Keratinocyte (primary cell): ENCODE measurements around the gene CD7. TPM values are rescaled to one million over a fixed set of nuclear protein-coding genes. Genes with fewer than 3 reads are reported as not detected.
A peak's percentile ranks its signal among the peaks of the same experiment; 100 is the strongest.

ENCODE experiments used
- DNase-seq: peaks from one replicate; pipeline ENCODE4 v3.0.0-alpha.2; 2011; ENCODE audit warnings: low read depth, missing footprints, low spot score
- FAIRE-seq: peaks from 2 replicates; lab custom pipeline; 2011; peaks lifted over from hg19 to GRCh38; lab: Jason Lieb, UNC
- H2AFZ ChIP-seq: 2 replicates; pipeline ENCODE4 v1.6.0; 2012; ENCODE audit warnings: low read length, control low read depth, inconsistent platforms; ENCODE audit not compliant: control insufficient read depth
- H3K27ac ChIP-seq: 2 replicates; pipeline ENCODE4 v1.5.1; 2011; ENCODE audit warnings: low read length; ENCODE audit not compliant: control insufficient read depth, insufficient read depth
- H3K27me3 ChIP-seq: 3 replicates; pipeline ENCODE4 v1.6.0; 2011; ENCODE audit warnings: low read length; ENCODE audit not compliant: control insufficient read depth, insufficient read depth; ENCODE audit errors: extremely low read depth
- H3K36me3 ChIP-seq, 2 experiments: 2 replicates in 1 of 2; 3 replicates in 1 of 2; pipeline ENCODE4 v1.5.1; 2011; ENCODE audit warnings: low read length in 2 of 2, mild to moderate bottlenecking in 1 of 2; ENCODE audit not compliant: control insufficient read depth in 2 of 2, insufficient read depth in 2 of 2; ENCODE audit errors: extremely low read depth in 1 of 2
- H3K4me1 ChIP-seq: 3 replicates; pipeline ENCODE4 v1.5.1; 2011; ENCODE audit warnings: low read length; ENCODE audit not compliant: control insufficient read depth, insufficient read depth; ENCODE audit errors: extremely low read depth
- H3K4me2 ChIP-seq: 3 replicates; pipeline ENCODE4 v1.6.0; 2011; ENCODE audit warnings: low read depth, low read length; ENCODE audit not compliant: control insufficient read depth, insufficient read depth; ENCODE audit errors: extremely low read depth
- H3K4me3 ChIP-seq, 3 experiments: fragments of 200-600 bp in 1 of 3; sonication (generic) in 1 of 3; 2 replicates in 2 of 3; 3 replicates in 1 of 3; pipeline ENCODE4 v1.5.1; 2011 to 2016; ENCODE audit warnings: low read length in 3 of 3, mild to moderate bottlenecking in 3 of 3, control low read depth in 2 of 3, inconsistent platforms in 1 of 3, low read depth in 1 of 3, mixed read lengths in 1 of 3, mixed run types in 1 of 3, moderate library complexity in 1 of 3; ENCODE audit not compliant: control insufficient read depth in 2 of 3, insufficient read depth in 2 of 3; ENCODE audit errors: extremely low read depth in 1 of 3
- H3K79me2 ChIP-seq: 2 replicates; pipeline ENCODE4 v1.6.0; 2012; ENCODE audit warnings: low read length; ENCODE audit not compliant: control insufficient read depth, insufficient read depth
- H3K9ac ChIP-seq: 3 replicates; pipeline ENCODE4 v1.6.0; 2011; ENCODE audit warnings: low read length; ENCODE audit not compliant: control insufficient read depth, insufficient read depth; ENCODE audit errors: extremely low read depth
- H3K9me1 ChIP-seq: 3 replicates; pipeline ENCODE4 v1.6.0; 2011; ENCODE audit warnings: low read length; ENCODE audit not compliant: control insufficient read depth, insufficient read depth; ENCODE audit errors: extremely low read depth
- H3K9me3 ChIP-seq: 2 replicates; pipeline ENCODE4 v1.5.1; 2012; ENCODE audit warnings: low read depth, low read length; ENCODE audit not compliant: control insufficient read depth
- H4K20me1 ChIP-seq: 3 replicates; pipeline ENCODE4 v1.6.0; 2011; ENCODE audit warnings: low read length; ENCODE audit not compliant: control insufficient read depth, insufficient read depth; ENCODE audit errors: extremely low read depth
- CTCF ChIP-seq, 3 experiments: IDR thresholded peaks in 1 of 3; conservative IDR thresholded peaks in 1 of 3; optimal IDR thresholded peaks in 1 of 3; 2 replicates in 2 of 3; 3 replicates in 1 of 3; pipeline versions ENCODE3 to v1.5.1; 2011; ENCODE audit warnings: low read length in 3 of 3, mild to moderate bottlenecking in 3 of 3, moderate library complexity in 2 of 3, control low read depth in 1 of 3, inconsistent platforms in 1 of 3; ENCODE audit not compliant: insufficient read depth in 2 of 3; ENCODE audit errors: extremely low read depth in 1 of 3
- EZH2 ChIP-seq: IDR thresholded peaks from one replicate; pipeline ENCODE4 v1.6.1; 2012; ENCODE audit warnings: inconsistent platforms, mild to moderate bottlenecking, low read length, moderate library complexity
- dilution Hi-C: fragments of 300-500 bp; cut with MboI; formaldehyde crosslinking; loops from one replicate; pipeline ENCODE4 v1.7.0; 2020; ENCODE audit warnings: low sequenced_read_pairs; ENCODE audit not compliant: extremely low pct_ligation_motif_present
- polyA plus RNA-seq, 5 experiments: library from polyadenylated mRNA; depleted of rRNA in 3 of 5; stranded (reverse) in 3 of 5; stranded (forward) in 1 of 5; unstranded in 1 of 5; fragments of >200 nt; gene quantifications; 1 replicate in 1 of 5; 2 replicates in 3 of 5; 3 replicates in 1 of 5; pipeline versions ENCODE4 v1.2.1 to v1.2.3, GENCODE V29; 2011 to 2012; ENCODE audit warnings: missing spikeins in 2 of 5, low read depth in 1 of 5, low replicate concordance in 1 of 5

Gene CD7
- polyA plus RNA-seq, 1 donor (not counting 4 experiments of a cell fraction or from before 2014, with no cell fraction given): not detected

GRCh38 chr17:82267575-82268379, 49.6 kb downstream of the CD7 start:
- peak overlapping the region in 1 of 3 experiments; percentile 11 for H3K4me3 ChIP-seq
- H2AFZ ChIP-seq: no peak overlapping the region
- H3K9me3 ChIP-seq: no peaks in the 10 kb centered on the region
- no peaks in the 10 kb centered on the region for H3K27me3 ChIP-seq
- dilution Hi-C loops: no loop called here
- peaks cover 99% of the 10 kb centered on the region for H3K79me2 ChIP-seq
- H3K27ac ChIP-seq: peak overlapping the region; percentile 55
- peaks cover 36% of the 10 kb centered on the region for H3K4me1 ChIP-seq
- peak; percentile 71 for FAIRE-seq
- no peak for DNase-seq
- peaks cover 69% of the 10 kb centered on the region for H4K20me1 ChIP-seq
- peaks cover 16% of the 10 kb centered on the region for H3K9me1 ChIP-seq
- TF ChIP-seq EZH2 (no peak), CTCF (optimal IDR thresholded peaks at IDR 0.05 in 1 of 3, IDR thresholded peaks at IDR 0.05 in 1 of 3, conservative IDR thresholded peaks at IDR 0.05 in 1 of 3; ENCODE audit: extremely low read depth in 1 of 3, insufficient read depth in 2 of 3, low read length in 3 of 3) (peak in 1 of 3 experiments; percentile 7)
- peak overlapping the region; percentile 48 for H3K9ac ChIP-seq
- peaks cover 44 to 62% of the 10 kb centered on the region in 2 experiments for H3K36me3 ChIP-seq
- H3K4me2 ChIP-seq: peak overlapping the region; percentile 67

- no peak overlapping the region for H3K4me3 ChIP-seq
- DNase-seq (no peak), FAIRE-seq (no peak)
- peaks cover 99% of the 10 kb centered on the region for H3K79me2 ChIP-seq
- peaks cover 11% of the 10 kb centered on the region for H3K9me1 ChIP-seq
- dilution Hi-C loops: no loop called here
- no peak overlapping the region for H3K4me2 ChIP-seq
- H3K36me3 ChIP-seq: peaks cover 54 to 69% of the 10 kb centered on the region in 2 experiments
- no peak overlapping the region for H2AFZ ChIP-seq
- H3K4me1 ChIP-seq: peaks cover 25% of the 10 kb centered on the region
- no peak overlapping the region for H3K9ac ChIP-seq
- H4K20me1 ChIP-seq: peaks cover 64% of the 10 kb centered on the region
- no peak for TF ChIP-seq CTCF (optimal IDR thresholded peaks at IDR 0.05 in 1 of 3, IDR thresholded peaks at IDR 0.05 in 1 of 3, conservative IDR thresholded peaks at IDR 0.05 in 1 of 3; ENCODE audit: extremely low read depth in 1 of 3, insufficient read depth in 2 of 3, low read length in 3 of 3)
- TF ChIP-seq EZH2: no peak
- no peaks in the 10 kb centered on the region for H3K9me3 ChIP-seq
- no peak overlapping the region for H3K27ac ChIP-seq
- H3K27me3 ChIP-seq: no peaks in the 10 kb centered on the region
Observed at GRCh38 chr17:82266142-82266541, 51.3 kb downstream of the CD7 start.

Other genes with a start within 250 kb of the CD7 start
- 44.7 to 137 TPM (median 55.7 TPM) in 3 replicates for gene FASN, start 219.4 kb downstream of the CD7 start, polyA plus RNA-seq
- 14.0 to 24.8 TPM (median 19.2 TPM) in 3 replicates for gene CCDC57, start 104.8 kb downstream of the CD7 start, polyA plus RNA-seq
- 35.7 to 112 TPM (median 40.7 TPM) in 3 replicates for gene SLC16A3, start 88.6 kb downstream of the CD7 start, polyA plus RNA-seq
- gene CSNK1D, start 43.9 kb downstream of the CD7 start, polyA plus RNA-seq: 61.8 to 173 TPM (median 86.0 TPM) in 3 replicates
- gene SECTM1, start 16.2 kb upstream of the CD7 start, polyA plus RNA-seq: 1.7 to 2.2 TPM (median 2.0 TPM) in 3 replicates
- 0.06 TPM in 1 of 3 replicates, not detected in the others for gene TEX19, start 41.6 kb upstream of the CD7 start, polyA plus RNA-seq
- not detected in 3 replicates for gene UTS2R, start 54.2 kb upstream of the CD7 start, polyA plus RNA-seq
- 5.6 to 7.8 TPM (median 6.6 TPM) in 3 replicates for gene HEXD, start 100.7 kb upstream of the CD7 start, polyA plus RNA-seq
- 10.8 to 21.6 TPM (median 15.3 TPM) in 3 replicates for gene OGFOD3, start 101.0 kb upstream of the CD7 start, polyA plus RNA-seq
- gene CYBC1, start 133.1 kb upstream of the CD7 start, polyA plus RNA-seq: 30.2 to 36.0 TPM (median 34.2 TPM) in 3 replicates
- gene NARF, start 141.1 kb upstream of the CD7 start, polyA plus RNA-seq: 31.9 to 36.8 TPM (median 32.9 TPM) in 3 replicates
- gene FOXK2, start 202.1 kb upstream of the CD7 start, polyA plus RNA-seq: 39.4 to 43.9 TPM (median 43.8 TPM) in 3 replicates